Endodermal cell (in vitro differentiated cells): ENCODE data around the gene PANX3. TPM values are rescaled to one million over a fixed set of nuclear protein-coding genes. Genes with fewer than 3 reads are reported as not detected.

Experiments
- DNase-seq: peaks from one replicate; pipeline ENCODE4 v3.0.0-alpha.2; 2017
- H3K27ac ChIP-seq: 2 replicates; pipeline ENCODE4 v1.5.1; 2013; ENCODE audit warnings: mild to moderate bottlenecking, low read depth, low read length, moderate library complexity
- H3K27me3 ChIP-seq: 2 replicates; pipeline ENCODE4 v1.6.1; 2013; ENCODE audit warnings: mild to moderate bottlenecking, low read length, moderate library complexity; ENCODE audit not compliant: insufficient read depth, control insufficient read depth, poor library complexity, severe bottlenecking
- H3K36me3 ChIP-seq: 2 replicates; pipeline ENCODE4 v1.7.0; 2013; ENCODE audit warnings: mild to moderate bottlenecking, low read length, moderate library complexity; ENCODE audit not compliant: control insufficient read depth, insufficient read depth
- H3K4me1 ChIP-seq: one replicate; pipeline ENCODE4 v1.7.0; 2013; ENCODE audit warnings: low read length; ENCODE audit not compliant: control insufficient read depth, insufficient read depth
- H3K4me3 ChIP-seq: 2 replicates; pipeline ENCODE4 v1.5.1; 2013; ENCODE audit warnings: mild to moderate bottlenecking, low read length, moderate library complexity
- H3K9ac ChIP-seq: 2 replicates; pipeline ENCODE4 v1.6.1; 2013; ENCODE audit warnings: mild to moderate bottlenecking, low read length, moderate library complexity; ENCODE audit not compliant: poor library complexity, severe bottlenecking; ENCODE audit errors: extremely low read depth
- H3K9me3 ChIP-seq: 2 replicates; pipeline ENCODE4 v1.6.1; 2013; ENCODE audit warnings: mild to moderate bottlenecking, low read length, moderate library complexity; ENCODE audit not compliant: control insufficient read depth
- H3K27ac Mint-ChIP-seq: 2 replicates; pipeline ENCODE4 v1.8.0; 2020; ENCODE audit warnings: mixed read lengths
- H3K27me3 Mint-ChIP-seq: 2 replicates; pipeline ENCODE4 v1.8.0; 2021; ENCODE audit warnings: mild to moderate bottlenecking, mixed read lengths; ENCODE audit not compliant: insufficient read depth
- H3K36me3 Mint-ChIP-seq: 2 replicates; pipeline ENCODE4 v1.8.0; 2020; ENCODE audit warnings: low read depth, mixed read lengths
- H3K4me1 Mint-ChIP-seq: 2 replicates; pipeline ENCODE4 v1.8.0; 2020; ENCODE audit warnings: mixed read lengths
- H3K4me3 Mint-ChIP-seq: 2 replicates; pipeline ENCODE4 v1.8.0; 2020; ENCODE audit warnings: mild to moderate bottlenecking, moderate library complexity, mixed read lengths
- H3K9me3 Mint-ChIP-seq: 2 replicates; pipeline ENCODE4 v1.8.0; 2020; ENCODE audit warnings: mild to moderate bottlenecking, mixed read lengths
- WGBS, 2 experiments: methylation state at CpG; one replicate each; pipeline versions ENCODE4 v1.1.5 to v1.1.7; 2013; ENCODE audit warnings: missing lambda C conversion rate in 2 of 2, mixed read lengths in 1 of 2; ENCODE audit not compliant: insufficient coverage in 1 of 2, insufficient read length in 1 of 2; 5-methylcytosine and 5-hydroxymethylcytosine counted together
- total RNA-seq, 2 donors: library from RNA; stranded (reverse); fragmentation: NEBNext Ultra II Directional in 1 of 2; extraction: Animal tissue kit (Norgen Biotek cat#: 25700) in 1 of 2; gene quantifications; 2 replicates in 1 of 2; 3 replicates in 1 of 2; pipeline ENCODE4 v1.2.1, GENCODE V29; 2021
- TF ChIP-seq, protein P1 (sequence below): fragments of 200-600 bp; sonication (generic); conservative IDR thresholded peaks from 2 replicates; pipeline ENCODE4 v1.5.0; 2021; ENCODE audit warnings: antibody characterized with exemption, mild to moderate bottlenecking

The PANX3 gene
- total RNA-seq, 2 donors from 2014 or later: not detected

DNA sequence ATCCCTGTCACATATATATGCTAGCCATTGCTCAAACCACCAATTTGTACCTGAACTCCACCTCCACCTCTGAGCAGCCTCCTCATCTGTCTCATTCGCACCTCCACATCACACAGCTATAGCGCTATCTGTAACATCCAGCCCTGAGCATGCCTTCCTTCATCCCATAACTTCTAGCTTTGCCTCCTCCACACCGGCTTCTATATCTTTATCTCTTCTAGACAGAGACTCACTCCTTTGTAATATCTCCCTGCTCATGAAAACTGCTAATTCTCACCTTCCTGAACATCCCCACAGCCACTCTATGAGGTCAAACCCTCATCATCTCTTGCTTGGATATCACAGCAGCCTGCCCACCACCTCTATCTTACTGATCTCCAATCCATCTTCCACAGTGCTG is 56.4 kb downstream of the PANX3 start:
- H3K27me3 Mint-ChIP-seq: peaks cover 18% of the 10 kb centered on the region
- no peak overlapping the region for H3K27ac Mint-ChIP-seq
- 93 to 100% methylated on average over 3 of the region's 3 CpGs for WGBS, 2 experiments
- no peak overlapping the region for H3K27ac ChIP-seq
- no peak for DNase-seq
- peaks cover 1% of the 10 kb centered on the region for H3K4me1 ChIP-seq
- no peaks in the 10 kb centered on the region for H3K9me3 Mint-ChIP-seq
- H3K36me3 Mint-ChIP-seq: peaks cover 2% of the 10 kb centered on the region
- no peak overlapping the region for H3K4me3 ChIP-seq
- TF ChIP-seq, protein P1, sequence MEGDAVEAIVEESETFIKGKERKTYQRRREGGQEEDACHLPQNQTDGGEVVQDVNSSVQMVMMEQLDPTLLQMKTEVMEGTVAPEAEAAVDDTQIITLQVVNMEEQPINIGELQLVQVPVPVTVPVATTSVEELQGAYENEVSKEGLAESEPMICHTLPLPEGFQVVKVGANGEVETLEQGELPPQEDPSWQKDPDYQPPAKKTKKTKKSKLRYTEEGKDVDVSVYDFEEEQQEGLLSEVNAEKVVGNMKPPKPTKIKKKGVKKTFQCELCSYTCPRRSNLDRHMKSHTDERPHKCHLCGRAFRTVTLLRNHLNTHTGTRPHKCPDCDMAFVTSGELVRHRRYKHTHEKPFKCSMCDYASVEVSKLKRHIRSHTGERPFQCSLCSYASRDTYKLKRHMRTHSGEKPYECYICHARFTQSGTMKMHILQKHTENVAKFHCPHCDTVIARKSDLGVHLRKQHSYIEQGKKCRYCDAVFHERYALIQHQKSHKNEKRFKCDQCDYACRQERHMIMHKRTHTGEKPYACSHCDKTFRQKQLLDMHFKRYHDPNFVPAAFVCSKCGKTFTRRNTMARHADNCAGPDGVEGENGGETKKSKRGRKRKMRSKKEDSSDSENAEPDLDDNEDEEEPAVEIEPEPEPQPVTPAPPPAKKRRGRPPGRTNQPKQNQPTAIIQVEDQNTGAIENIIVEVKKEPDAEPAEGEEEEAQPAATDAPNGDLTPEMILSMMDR: no peak
- peaks cover under 1% of the 10 kb centered on the region for H3K4me1 Mint-ChIP-seq
- H3K4me3 Mint-ChIP-seq: no peak overlapping the region
- no peak overlapping the region for H3K9ac ChIP-seq
- no peaks in the 10 kb centered on the region for H3K9me3 ChIP-seq
- H3K36me3 ChIP-seq: no peaks in the 10 kb centered on the region
- peaks cover 36% of the 10 kb centered on the region for H3K27me3 ChIP-seq

DNA sequence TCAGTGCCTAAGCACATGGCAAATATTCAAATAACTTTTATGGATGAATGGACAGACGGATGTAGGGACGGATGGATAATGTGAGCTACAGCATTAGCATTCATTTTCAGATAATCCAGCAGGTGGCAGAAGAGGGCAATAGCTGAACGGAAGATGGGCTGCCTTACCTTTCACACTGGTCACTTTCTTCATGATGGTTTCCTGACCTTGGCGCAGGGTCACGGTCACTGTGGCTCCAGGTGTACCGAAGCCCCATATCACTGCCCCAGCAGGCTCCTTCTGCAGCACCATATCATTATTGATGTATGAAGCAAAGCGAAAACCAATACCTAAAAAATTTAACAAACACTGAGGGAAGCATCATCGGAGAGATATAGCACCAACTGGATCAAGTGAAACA is 58.0 kb downstream of the PANX3 start:
- Histone ChIP-seq H3K27ac (no peak overlapping the region), H3K27me3 (peaks cover 42% of the 10 kb centered on the region), H3K4me1 (peaks cover 4% of the 10 kb centered on the region), H3K4me3 (no peak overlapping the region), H3K9ac (no peak overlapping the region), H3K36me3 (no peaks in the 10 kb centered on the region), H3K9me3 (no peaks in the 10 kb centered on the region)
- H3K4me3 Mint-ChIP-seq: no peak overlapping the region
- TF ChIP-seq, protein P1: peak; percentile 89
- 35 to 100% methylated on average over 1 to 8 of the region's 8 CpGs for WGBS, 2 experiments
- no peaks in the 10 kb centered on the region for H3K9me3 Mint-ChIP-seq
- peaks cover 5% of the 10 kb centered on the region for H3K4me1 Mint-ChIP-seq
- peaks cover 25% of the 10 kb centered on the region for H3K27me3 Mint-ChIP-seq
- peaks cover 2% of the 10 kb centered on the region for H3K36me3 Mint-ChIP-seq
- H3K27ac Mint-ChIP-seq: no peak overlapping the region
- DNase-seq: peak; percentile 71

Other genes starting within 250 kb of the PANX3 start
- not detected for gene OR8B2, start 226.9 kb upstream of the PANX3 start, total RNA-seq
- gene OR8B3, start 212.4 kb upstream of the PANX3 start, total RNA-seq: not detected
- gene OR8B4, start 186.6 kb upstream of the PANX3 start, total RNA-seq: not detected
- not detected for gene OR8B8, start 165.7 kb upstream of the PANX3 start, total RNA-seq
- not detected for gene OR8B12, start 67.8 kb upstream of the PANX3 start, total RNA-seq
- gene OR8A1, start 41.4 kb upstream of the PANX3 start, total RNA-seq: under 1 TPM; 0.22 to 0.35 TPM
- gene TBRG1, start 11.4 kb downstream of the PANX3 start, total RNA-seq: 10 to 100 TPM; 30.9 to 31.3 TPM
- 1 to 10 TPM; 4.4 to 7.4 TPM for gene SIAE, start 62.3 kb downstream of the PANX3 start, total RNA-seq
- gene SPA17, start 62.5 kb downstream of the PANX3 start, total RNA-seq: 10 to 100 TPM; 19.6 to 21.8 TPM
- gene NRGN, start 128.5 kb downstream of the PANX3 start, total RNA-seq: 1 to 10 TPM; 4.7 to 8.9 TPM
- 1 to 10 TPM; 1.1 to 3.4 TPM for gene VSIG2, start 140.8 kb downstream of the PANX3 start, total RNA-seq
- gene ESAM, start 150.9 kb downstream of the PANX3 start, total RNA-seq: under 1 TPM; 0.31 to 0.68 TPM
- 10 to 100 TPM; 18.3 to 21.3 TPM for gene MSANTD2, start 189.0 kb downstream of the PANX3 start, total RNA-seq